Sigmoid colon (tissue), 4 donors: Measurements from ENCODE around the gene DCBLD2.

ENCODE experiments used
- CTCF ChIP-seq, 4 experiments: fragments of 450-650 bp in 3 of 4; fragments of 200-600 bp in 1 of 4; IDR thresholded peaks; one replicate each; pipeline ENCODE4 v1.5.1; 2016 to 2019; ENCODE audit warnings: antibody characterized with exemption in 4 of 4, mild to moderate bottlenecking in 3 of 4, moderate library complexity in 2 of 4
- EP300 ChIP-seq, 4 donors: sonication (generic); formaldehyde crosslinking; IDR thresholded peaks; one replicate each; pipeline ENCODE4 v1.6.1; 2017; ENCODE audit warnings: antibody characterized with exemption in 4 of 4
- POLR2A ChIP-seq, 2 donors: fragments of 450-650 bp; IDR thresholded peaks; one replicate each; pipeline ENCODE4 v1.6.1; 2016; ENCODE audit warnings: antibody characterized with exemption in 2 of 2, mild to moderate bottlenecking in 2 of 2, moderate library complexity in 2 of 2
- POLR2AphosphoS5 ChIP-seq, 4 donors: sonication (generic); formaldehyde crosslinking; IDR thresholded peaks; one replicate each; pipeline ENCODE4 v1.6.1; 2017; ENCODE audit warnings: antibody characterized with exemption in 4 of 4

- TF ChIP-seq CTCF (IDR thresholded peaks at IDR 0.05) (no peak), EP300 (IDR thresholded peaks at IDR 0.05) (no peak), POLR2A (IDR thresholded peaks at IDR 0.05) (no peak), POLR2AphosphoS5 (IDR thresholded peaks at IDR 0.05) (no peak)
These were observed 134.6 kb downstream of the DCBLD2 start for GRCh38 chr3:98766924-98767323.
